K562 (cell line): ENCODE measurements around the gene ARHGEF1. TPM values are rescaled to one million over a fixed set of nuclear protein-coding genes. Genes with fewer than 3 reads are reported as not detected.

ENCODE experiments used
- ATAC-seq: fragments of 200-7000 bp; cut with Tn5 transposase; 3 replicates; pipeline ENCODE4 v1.9.1; 2020; ENCODE audit warnings: moderate library complexity
- BruUV-seq: library from RNA; stranded (reverse); fragments of 400-500 nt; replicated peaks from 2 replicates; lab custom pipeline; 2021; lab: Mats Ljungman, UMichigan
- CTCF ChIA-PET: fragments of 300-600 bp; formaldehyde crosslinking; extraction: SDS; loops from one replicate; lab custom pipeline; 2021; ENCODE audit warnings: low intra/inter-chr PET ratio; lab: Yijun Ruan, JAX
- POLR2A ChIA-PET: fragments of 300-600, 350-650 bp; sonication (Branson Sonifier 250); formaldehyde crosslinking; extraction: SDS; loops from one replicate; lab custom pipeline; 2021; ENCODE audit warnings: antibody characterized with exemption, inconsistent platforms; lab: Yijun Ruan, JAX
- DNase-seq, 4 experiments: peaks; one replicate each; pipeline versions ENCODE4 v3.0.0 to v3.0.0-alpha.2; 2011 to 2018; ENCODE audit warnings: low spot score in 3 of 4, mixed read lengths in 3 of 4; ENCODE audit errors: extremely low read depth in 1 of 4
- FAIRE-seq: peaks from 2 replicates; lab custom pipeline; 2011; peaks lifted over from hg19 to GRCh38; lab: Jason Lieb, UNC
- H2AFZ ChIP-seq: 2 replicates; pipeline ENCODE4 v1.6.0; 2011; ENCODE audit warnings: low read depth, low read length, control low read depth, inconsistent platforms
- H3K27ac ChIP-seq: fragments of 200-600 bp; 3 replicates; pipeline ENCODE4 v1.8.0; 2011; ENCODE audit warnings: low read depth, mild to moderate bottlenecking, control low read depth, inconsistent platforms, low read length, moderate library complexity, mixed read lengths; ENCODE audit errors: extremely low read depth
- H3K27me3 ChIP-seq, 2 experiments: fragments of 300-600 bp in 1 of 2; 2 replicates in 1 of 2; 3 replicates in 1 of 2; pipeline versions ENCODE4 v1.6.0 to v1.8.0; 2011; ENCODE audit warnings: inconsistent platforms in 2 of 2, low read length in 2 of 2, mild to moderate bottlenecking in 1 of 2, mixed read lengths in 1 of 2, moderate library complexity in 1 of 2; ENCODE audit not compliant: control insufficient read depth in 2 of 2, insufficient read depth in 2 of 2
- H3K36me3 ChIP-seq: fragments of 300-600 bp; 3 replicates; pipeline ENCODE4 v1.8.0; 2011; ENCODE audit warnings: mild to moderate bottlenecking, low read length, inconsistent platforms; ENCODE audit not compliant: control insufficient read depth, insufficient read depth
- H3K4me1 ChIP-seq, 2 experiments: fragments of 200-600 bp in 1 of 2; replicated peaks in 1 of 2; 2 replicates in 1 of 2; 3 replicates in 1 of 2; pipeline versions ENCODE4 v1.5.1 to v1.8.0; 2011; ENCODE audit warnings: inconsistent platforms in 2 of 2, low read length in 2 of 2, mild to moderate bottlenecking in 1 of 2, mixed read lengths in 1 of 2, moderate library complexity in 1 of 2; ENCODE audit not compliant: control insufficient read depth in 2 of 2, insufficient read depth in 2 of 2
- H3K4me2 ChIP-seq: 2 replicates; pipeline ENCODE4 v1.6.1; 2011; ENCODE audit warnings: low read length, control low read depth, inconsistent platforms, mixed read lengths; ENCODE audit not compliant: insufficient read depth
- H3K4me3 ChIP-seq: fragments of 200-600 bp; sonication (generic), shearing (Covaris generic); 2 replicates; pipeline ENCODE4 v1.5.1; 2016; ENCODE audit warnings: control low read depth, inconsistent platforms
- H3K79me2 ChIP-seq: fragments of 200-600 bp; 3 replicates; pipeline ENCODE4 v1.8.0; 2011; ENCODE audit warnings: low read length, inconsistent platforms; ENCODE audit not compliant: control insufficient read depth, insufficient read depth
- H3K9ac ChIP-seq, 2 experiments: 2 replicates each; pipeline versions ENCODE4 v1.6.0 to v1.6.1; 2011; ENCODE audit warnings: low read depth in 2 of 2, low read length in 2 of 2, control low read depth in 1 of 2, inconsistent platforms in 1 of 2, mild to moderate bottlenecking in 1 of 2, mixed read lengths in 1 of 2; ENCODE audit not compliant: insufficient read depth in 1 of 2
- H3K9me1 ChIP-seq: one replicate; pipeline ENCODE4 v1.6.0; 2011; ENCODE audit warnings: inconsistent platforms, mild to moderate bottlenecking, low read length, moderate library complexity; ENCODE audit not compliant: control insufficient read depth, insufficient read depth
- H3K9me3 ChIP-seq: replicated peaks from 2 replicates; pipeline ENCODE4 v1.5.1; 2011; ENCODE audit warnings: low read depth, low read length, inconsistent platforms; ENCODE audit not compliant: control insufficient read depth, insufficient read depth
- H4K20me1 ChIP-seq: replicated peaks from 2 replicates; pipeline ENCODE4 v1.6.1; 2011; ENCODE audit warnings: low read length, inconsistent platforms, mixed read lengths; ENCODE audit not compliant: control insufficient read depth, insufficient read depth
- AFF4 ChIP-seq: sonication (generic); formaldehyde crosslinking; IDR thresholded peaks from 2 replicates; pipeline ENCODE4 v1.8.0; 2023; ENCODE audit warnings: mild to moderate bottlenecking, missing genetic modification reagents
- FOXK2 ChIP-seq, 2 experiments: fragments of 450-650 bp; IDR thresholded peaks in 1 of 2; conservative IDR thresholded peaks in 1 of 2; 2 replicates each; pipeline ENCODE4 v1.6.1; 2016; ENCODE audit warnings: low read depth in 2 of 2, mild to moderate bottlenecking in 1 of 2
- FOXO4 ChIP-seq: fragments of 450-650 bp; formaldehyde crosslinking; IDR thresholded peaks from 2 replicates; pipeline ENCODE4 v1.4.0; 2020; ENCODE audit warnings: mild to moderate bottlenecking, moderate library complexity
- POLR2A ChIP-seq: fragments of 450-650 bp; conservative IDR thresholded peaks from 2 replicates; pipeline ENCODE4 v1.6.1; 2016
- PREB ChIP-seq: sonication (generic); formaldehyde crosslinking; IDR thresholded peaks from 2 replicates; pipeline ENCODE4 v1.8.1; 2023; ENCODE audit warnings: mild to moderate bottlenecking, missing genetic modification reagents
- SLC30A9 ChIP-seq: fragments of 250-450 bp; sonication (Bioruptor Pico); IDR thresholded peaks from 2 replicates; pipeline ENCODE4 v1.8.0; 2022; ENCODE audit warnings: mild to moderate bottlenecking, moderate library complexity
- SP1 ChIP-seq: sonication (generic); formaldehyde crosslinking; IDR thresholded peaks from 2 replicates; pipeline ENCODE4 v1.8.1; 2022; ENCODE audit warnings: mild to moderate bottlenecking, missing genetic modification reagents
- TAL1 ChIP-seq: fragments of 450-650 bp; IDR thresholded peaks from 2 replicates; pipeline ENCODE4 v1.6.1; 2016; ENCODE audit warnings: mild to moderate bottlenecking
- YBX1 ChIP-seq: fragments of 450-650 bp; IDR thresholded peaks from 2 replicates; pipeline ENCODE4 v1.7.1; 2016; ENCODE audit warnings: mild to moderate bottlenecking
- ZNF583 ChIP-seq: fragments of 250-450 bp; sonication (Bioruptor Pico); IDR thresholded peaks from 2 replicates; pipeline ENCODE4 v1.4.0; 2020
- WGBS: fragments of 100-300 bp; shearing (Covaris generic); methylation state at CpG from one replicate; pipeline ENCODE4 v1.1.6; 2016; ENCODE audit warnings: low coverage, mixed read lengths; ENCODE audit not compliant: insufficient coverage; ENCODE audit errors: missing lambda C conversion rate; 5-methylcytosine and 5-hydroxymethylcytosine counted together
- in situ Hi-C: fragments of 300-500 bp; cut with MboI; formaldehyde crosslinking; loops from 4 replicates; pipeline ENCODE4 v1.15.0; 2018; ENCODE audit warnings: inconsistent platforms, mixed read lengths
- intact Hi-C: fragments of 100-400 bp; cut with micrococcal nuclease; formaldehyde crosslinking; loops from 2 replicates; pipeline ENCODE4 v1.14.2; 2022
- polyA plus RNA-seq, 8 experiments: library from polyadenylated mRNA; depleted of rRNA in 4 of 8; stranded (reverse) in 5 of 8; unstranded in 3 of 8; fragments of >200 nt; fragmentation: Nextera tagmentation in 2 of 8; fragmentation: Illumina TruSeq in 1 of 8; extraction: Ambion mirVana in 2 of 8; extraction: Trizol in 1 of 8; gene quantifications; 2 replicates each; pipeline versions ENCODE4 v1.2.1 to v1.2.3, GENCODE V29; 2011 to 2014; ENCODE audit warnings: inconsistent platforms in 1 of 8, missing spikeins in 1 of 8
- total RNA-seq, 7 experiments: library from RNA; depleted of rRNA in 6 of 7; stranded (reverse); fragments of >200 nt in 6 of 7; fragmentation: Illumina TruSeq in 2 of 7; extraction: Trizol in 2 of 7; gene quantifications; 2 replicates each; pipeline versions ENCODE4 v1.2.1 to v1.2.3, GENCODE V29; 2011 to 2021; ENCODE audit warnings: low replicate concordance in 1 of 7
- TF ChIP-seq, protein P1 (sequence below): IDR thresholded peaks from 2 replicates; pipeline ENCODE4 v1.6.1; 2011; ENCODE audit warnings: borderline replicate concordance, low read depth, mild to moderate bottlenecking, moderate library complexity, low read length; ENCODE audit not compliant: insufficient read depth, poor library complexity, severe bottlenecking

The ARHGEF1 gene
- total and polyA plus RNA-seq, 9 of the 15 experiments (the other 6 are each of a cell fraction or from before 2014, with no cell fraction given) = 1.9 to 149 (median 29.8) TPM

DNA sequence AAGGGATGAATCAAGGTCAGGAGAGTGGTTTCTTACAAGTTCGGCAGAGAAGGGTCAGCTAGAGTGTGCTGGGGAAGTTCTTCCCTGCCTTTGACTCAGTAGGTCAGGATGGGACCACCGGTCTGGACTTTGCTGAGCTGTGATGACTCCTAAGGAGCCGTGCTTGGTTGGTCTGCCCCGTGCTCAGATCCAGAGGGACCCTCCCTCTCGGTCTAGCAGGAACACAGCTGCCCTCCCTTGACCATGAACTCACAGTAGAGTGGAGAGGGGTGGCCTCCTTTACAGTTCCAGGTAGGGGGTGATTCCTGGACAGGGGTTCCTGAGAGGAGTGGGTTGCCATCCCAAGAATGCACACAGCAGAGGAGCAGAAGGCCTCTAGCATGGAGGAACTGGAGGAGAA lies 18.6 kb upstream of the ARHGEF1 start:
- Histone ChIP-seq H3K9me1 (peaks cover 8% of the 10 kb centered on the region), H3K4me1 (peaks cover 30 to 41% of the 10 kb centered on the region in 2 experiments), H3K27ac (peak overlapping the region; percentile 38; the same call in 2 of the 3 replicates), H4K20me1 (peaks cover 54% of the 10 kb centered on the region), H3K4me2 (peak overlapping the region; percentile 2; the same call in 1 of the 2 replicates), H3K79me2 (peaks cover 84% of the 10 kb centered on the region), H2AFZ (no peak overlapping the region), H3K36me3 (peaks cover 85% of the 10 kb centered on the region), H3K9ac (peak overlapping the region; percentile 5 to 63; a peak in 2 of 4 replicates), H3K27me3 (no peaks in the 10 kb centered on the region), H3K4me3 (no peak overlapping the region), H3K9me3 (no peaks in the 10 kb centered on the region)
- 89% methylated on average over 5 of the region's 5 CpGs for WGBS
- ChIA-PET POLR2A (interaction anchor here (0.6 to 3.2 kb wide), 6 partner anchors 8 to 170 kb away, joined by 3 to 25 read pairs (median 4); no protein-coding TSS in a partner anchor), CTCF (no interaction called here)
- intact Hi-C loops = no loop called here
- TSS peak; percentile 0 for BruUV-seq
- no peak for ATAC-seq
- in situ Hi-C loops = no loop called here
- no peak for DNase-seq
- no peak for FAIRE-seq
- no peak for TF ChIP-seq SLC30A9 (CRISPR knock-in tag)
- no peak for TF ChIP-seq YBX1
- 0 out of 2 replicates have a peak, but pooled peaks have one; percentile 32 for TF ChIP-seq AFF4
- 0 out of 2 replicates have a peak, but pooled peaks have one; percentile 20 for TF ChIP-seq POLR2A
- TF ChIP-seq ZNF583 (CRISPR knock-in tag) = no peak
- TF ChIP-seq TAL1 = no peak
- peak; percentile 27; the same call in 1 of the 2 replicates for TF ChIP-seq SP1 (CRISPR knock-in tag)
- TF ChIP-seq PREB = no peak
- TF ChIP-seq FOXK2 (conservative IDR thresholded peaks at IDR 0.05 in 1 of 2, IDR thresholded peaks at IDR 0.05 in 1 of 2; ENCODE audit: low read depth in 2 of 2) = no peak
- TF ChIP-seq FOXO4 = 0 out of 2 replicates have a peak, but pooled peaks have one; percentile 18
- TF ChIP-seq, protein P1, sequence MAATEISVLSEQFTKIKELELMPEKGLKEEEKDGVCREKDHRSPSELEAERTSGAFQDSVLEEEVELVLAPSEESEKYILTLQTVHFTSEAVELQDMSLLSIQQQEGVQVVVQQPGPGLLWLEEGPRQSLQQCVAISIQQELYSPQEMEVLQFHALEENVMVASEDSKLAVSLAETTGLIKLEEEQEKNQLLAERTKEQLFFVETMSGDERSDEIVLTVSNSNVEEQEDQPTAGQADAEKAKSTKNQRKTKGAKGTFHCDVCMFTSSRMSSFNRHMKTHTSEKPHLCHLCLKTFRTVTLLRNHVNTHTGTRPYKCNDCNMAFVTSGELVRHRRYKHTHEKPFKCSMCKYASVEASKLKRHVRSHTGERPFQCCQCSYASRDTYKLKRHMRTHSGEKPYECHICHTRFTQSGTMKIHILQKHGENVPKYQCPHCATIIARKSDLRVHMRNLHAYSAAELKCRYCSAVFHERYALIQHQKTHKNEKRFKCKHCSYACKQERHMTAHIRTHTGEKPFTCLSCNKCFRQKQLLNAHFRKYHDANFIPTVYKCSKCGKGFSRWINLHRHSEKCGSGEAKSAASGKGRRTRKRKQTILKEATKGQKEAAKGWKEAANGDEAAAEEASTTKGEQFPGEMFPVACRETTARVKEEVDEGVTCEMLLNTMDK = no peak
